ENCODE results near the gene FAM83C.

FAM83C gene

GRCh38 chr20:35298264-35298663, 6.0 kb upstream of the FAM83C start:
- Histone ChIP-seq H3K9me3 (ENCODE audit: control insufficient read depth in 1 of 2, low read length in 2 of 2) (no peaks in the 10 kb centered on the region), H3K9ac (ENCODE audit: low read depth in 1 of 2, low read length in 2 of 2) (no peak overlapping the region), H3K4me1 (ENCODE audit: control insufficient read depth in 1 of 2, insufficient read depth in 2 of 2, low read length in 2 of 2) (no peaks in the 10 kb centered on the region), H3K27me3 (ENCODE audit: control insufficient read depth in 1 of 2, insufficient read depth in 2 of 2, low read length in 2 of 2) (peaks cover 0 to 2% of the 10 kb centered on the region in 2 donors), H3K36me3 (ENCODE audit: control insufficient read depth in 1 of 2, insufficient read depth in 2 of 2, low read length in 2 of 2) (peaks cover 0 to 2% of the 10 kb centered on the region in 2 donors), H3K4me3 (ENCODE audit: low read depth in 1 of 2, low read length in 2 of 2) (no peak overlapping the region), H3K27ac (ENCODE audit: low read depth, low read length) (no peak overlapping the region)

DNA sequence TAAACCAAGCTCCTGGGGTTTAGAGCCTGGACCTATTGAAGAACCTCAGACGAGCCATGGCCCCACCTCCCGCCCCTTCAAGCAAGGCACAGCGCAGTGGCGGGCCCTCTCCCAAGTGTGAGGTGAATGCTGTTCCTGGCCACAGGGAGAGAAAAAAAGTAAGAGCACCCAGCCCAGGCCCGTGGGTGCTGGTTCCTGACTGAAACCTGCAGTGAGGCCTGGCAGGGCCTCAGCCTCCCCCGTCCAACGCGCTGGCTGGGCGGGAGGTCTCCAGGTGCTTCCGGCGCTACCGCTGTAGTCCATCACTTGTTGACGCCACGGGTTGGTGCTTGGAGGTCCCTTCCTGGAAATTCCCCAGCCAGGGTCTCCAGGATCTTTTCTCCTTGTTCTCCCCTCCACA, 5.5 kb upstream of the FAM83C start:
- H3K4me3 ChIP-seq (ENCODE audit: low read depth in 1 of 2, low read length in 2 of 2) = no peak overlapping the region
- no peak overlapping the region for H3K9ac ChIP-seq (ENCODE audit: low read depth in 1 of 2, low read length in 2 of 2)
- no peaks in the 10 kb centered on the region for H3K4me1 ChIP-seq (ENCODE audit: control insufficient read depth in 1 of 2, insufficient read depth in 2 of 2, low read length in 2 of 2)
- H3K27ac ChIP-seq (ENCODE audit: low read depth, low read length) = no peak overlapping the region
- peaks cover 0 to 2% of the 10 kb centered on the region in 2 donors for H3K27me3 ChIP-seq (ENCODE audit: control insufficient read depth in 1 of 2, insufficient read depth in 2 of 2, low read length in 2 of 2)
- no peaks in the 10 kb centered on the region for H3K36me3 ChIP-seq (ENCODE audit: control insufficient read depth in 1 of 2, insufficient read depth in 2 of 2, low read length in 2 of 2)
- no peaks in the 10 kb centered on the region for H3K9me3 ChIP-seq (ENCODE audit: control insufficient read depth in 1 of 2, low read length in 2 of 2)

DNA sequence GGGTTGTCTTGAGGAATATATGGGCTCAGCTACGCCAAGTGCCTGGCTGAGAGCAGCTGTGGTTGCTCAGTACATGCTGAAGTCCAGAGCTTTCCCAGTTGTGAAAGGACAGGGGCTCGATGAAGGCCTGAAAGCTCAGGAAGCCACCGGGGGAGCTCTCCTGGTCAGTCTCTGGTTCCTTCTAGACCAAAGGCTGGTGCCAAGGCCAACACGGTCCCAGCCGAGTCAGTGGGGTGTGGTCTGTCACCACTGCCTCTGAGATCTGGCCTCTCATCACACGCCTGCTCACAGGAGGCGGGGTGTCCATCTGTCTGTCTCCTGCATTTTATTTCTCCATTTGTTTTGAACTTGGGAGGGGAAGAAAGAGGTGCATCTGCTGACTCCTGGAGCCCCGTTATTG, 4.9 kb upstream of the FAM83C start:
- Histone ChIP-seq H3K9me3 (ENCODE audit: control insufficient read depth in 1 of 2, low read length in 2 of 2) (no peaks in the 10 kb centered on the region), H3K27me3 (ENCODE audit: control insufficient read depth in 1 of 2, insufficient read depth in 2 of 2, low read length in 2 of 2) (peaks cover 0 to 2% of the 10 kb centered on the region in 2 donors), H3K9ac (ENCODE audit: low read depth in 1 of 2, low read length in 2 of 2) (no peak overlapping the region), H3K36me3 (ENCODE audit: control insufficient read depth in 1 of 2, insufficient read depth in 2 of 2, low read length in 2 of 2) (no peaks in the 10 kb centered on the region), H3K4me3 (ENCODE audit: low read depth in 1 of 2, low read length in 2 of 2) (no peak overlapping the region), H3K4me1 (ENCODE audit: control insufficient read depth in 1 of 2, insufficient read depth in 2 of 2, low read length in 2 of 2) (no peaks in the 10 kb centered on the region), H3K27ac (ENCODE audit: low read depth, low read length) (no peak overlapping the region)

DNA sequence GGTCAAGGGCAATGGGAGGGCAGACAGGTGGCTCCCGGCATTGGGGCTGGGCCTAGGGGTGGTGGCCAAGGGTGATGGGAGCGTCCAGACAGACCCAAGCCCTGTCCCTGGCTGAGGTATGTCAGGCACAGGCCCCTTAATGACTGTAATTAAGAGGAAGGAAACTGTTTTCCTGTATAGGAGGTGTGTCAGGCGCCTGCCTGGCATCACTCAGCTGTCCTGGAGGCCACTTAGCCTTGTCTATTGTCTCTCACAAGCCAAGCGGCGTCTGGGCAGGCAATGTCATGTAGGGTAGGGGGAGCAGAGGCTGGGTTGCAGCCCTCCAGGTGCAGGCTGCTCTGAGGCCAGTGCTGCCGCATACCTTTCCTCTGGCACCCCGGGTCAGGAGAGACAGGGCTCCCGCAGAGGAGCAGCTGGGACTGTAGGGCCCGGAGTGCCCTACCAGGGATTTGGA, 3.9 kb upstream of the FAM83C start:
- H3K27ac ChIP-seq (ENCODE audit: low read depth, low read length) = no peak overlapping the region

GRCh38 chr20:35295674-35296073, 3.4 kb upstream of the FAM83C start:
- no peaks in the 10 kb centered on the region for H3K4me1 ChIP-seq (ENCODE audit: control insufficient read depth in 1 of 2, insufficient read depth in 2 of 2, low read length in 2 of 2)
- no peak overlapping the region for H3K9ac ChIP-seq (ENCODE audit: low read depth in 1 of 2, low read length in 2 of 2)
- H3K36me3 ChIP-seq (ENCODE audit: control insufficient read depth in 1 of 2, insufficient read depth in 2 of 2, low read length in 2 of 2) = no peaks in the 10 kb centered on the region
- peaks cover 0 to 2% of the 10 kb centered on the region in 2 donors for H3K27me3 ChIP-seq (ENCODE audit: control insufficient read depth in 1 of 2, insufficient read depth in 2 of 2, low read length in 2 of 2)
- no peak overlapping the region for H3K4me3 ChIP-seq (ENCODE audit: low read depth in 1 of 2, low read length in 2 of 2)
- H3K27ac ChIP-seq (ENCODE audit: low read depth, low read length) = no peak overlapping the region
- no peaks in the 10 kb centered on the region for H3K9me3 ChIP-seq (ENCODE audit: control insufficient read depth in 1 of 2, low read length in 2 of 2)

More for the DNA sequence above, 3.9 kb upstream of the FAM83C start:
- Histone ChIP-seq H3K9ac (ENCODE audit: low read depth in 1 of 2, low read length in 2 of 2) (no peak overlapping the region), H3K9me3 (ENCODE audit: control insufficient read depth in 1 of 2, low read length in 2 of 2) (no peaks in the 10 kb centered on the region), H3K27me3 (ENCODE audit: control insufficient read depth in 1 of 2, insufficient read depth in 2 of 2, low read length in 2 of 2) (peaks cover 0 to 2% of the 10 kb centered on the region in 2 donors), H3K36me3 (ENCODE audit: control insufficient read depth in 1 of 2, insufficient read depth in 2 of 2, low read length in 2 of 2) (no peaks in the 10 kb centered on the region), H3K4me3 (ENCODE audit: low read depth in 1 of 2, low read length in 2 of 2) (no peak overlapping the region), H3K4me1 (ENCODE audit: control insufficient read depth in 1 of 2, insufficient read depth in 2 of 2, low read length in 2 of 2) (no peaks in the 10 kb centered on the region)

DNA sequence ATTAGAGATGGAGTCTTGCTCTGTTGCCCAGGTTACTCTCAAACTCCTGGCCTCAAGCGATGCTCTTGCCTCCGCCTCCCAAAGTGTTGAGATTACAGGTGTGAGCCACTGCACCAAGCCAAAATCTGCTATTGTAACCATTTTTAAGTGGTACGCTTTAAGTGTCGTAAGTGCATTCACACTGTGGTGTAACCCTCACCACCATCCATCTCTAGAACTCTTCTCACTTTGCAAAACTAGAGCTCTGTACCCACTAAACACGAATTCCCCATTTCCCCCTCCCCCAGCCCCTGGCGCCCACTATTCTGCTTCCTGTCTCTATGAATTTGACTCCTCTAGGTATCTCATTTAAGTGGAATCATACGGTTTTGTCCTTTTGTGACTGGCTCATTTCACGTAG, 2.8 kb upstream of the FAM83C start:
- no peaks in the 10 kb centered on the region for H3K9me3 ChIP-seq (ENCODE audit: control insufficient read depth in 1 of 2, low read length in 2 of 2)
- no peaks in the 10 kb centered on the region for H3K36me3 ChIP-seq (ENCODE audit: control insufficient read depth in 1 of 2, insufficient read depth in 2 of 2, low read length in 2 of 2)
- H3K4me3 ChIP-seq (ENCODE audit: low read depth in 1 of 2, low read length in 2 of 2) = no peak overlapping the region
- H3K27ac ChIP-seq (ENCODE audit: low read depth, low read length) = no peak overlapping the region
- H3K9ac ChIP-seq (ENCODE audit: low read depth in 1 of 2, low read length in 2 of 2) = no peak overlapping the region
- H3K4me1 ChIP-seq (ENCODE audit: control insufficient read depth in 1 of 2, insufficient read depth in 2 of 2, low read length in 2 of 2) = no peaks in the 10 kb centered on the region
- H3K27me3 ChIP-seq (ENCODE audit: control insufficient read depth in 1 of 2, insufficient read depth in 2 of 2, low read length in 2 of 2) = peaks cover 0 to 2% of the 10 kb centered on the region in 2 donors

DNA sequence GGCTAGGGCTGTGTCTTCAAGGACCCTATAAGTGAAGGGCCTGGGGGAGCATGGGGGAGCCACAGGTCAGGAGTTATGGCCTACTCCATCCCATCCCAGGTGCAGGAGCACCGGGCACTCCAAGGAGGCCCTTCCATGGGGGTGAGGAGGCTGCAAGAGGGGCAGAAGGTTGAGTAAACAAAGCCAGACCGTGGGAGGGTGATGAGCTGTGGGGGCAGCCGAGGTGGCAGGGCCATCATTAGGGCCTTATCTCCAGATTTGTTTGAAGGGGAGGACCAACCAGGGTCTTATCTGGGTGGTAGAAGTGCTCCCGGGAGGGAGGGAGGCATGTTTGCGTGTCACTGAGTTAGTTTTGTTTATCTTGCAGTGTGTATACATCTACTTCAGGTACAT, 2.1 kb upstream of the FAM83C start:
- Histone ChIP-seq H3K4me3 (ENCODE audit: low read depth in 1 of 2, low read length in 2 of 2) (no peak overlapping the region), H3K9me3 (ENCODE audit: control insufficient read depth in 1 of 2, low read length in 2 of 2) (no peaks in the 10 kb centered on the region), H3K4me1 (ENCODE audit: control insufficient read depth in 1 of 2, insufficient read depth in 2 of 2, low read length in 2 of 2) (no peaks in the 10 kb centered on the region), H3K27me3 (ENCODE audit: control insufficient read depth in 1 of 2, insufficient read depth in 2 of 2, low read length in 2 of 2) (peaks cover 0 to 2% of the 10 kb centered on the region in 2 donors), H3K27ac (ENCODE audit: low read depth, low read length) (no peak overlapping the region), H3K9ac (ENCODE audit: low read depth in 1 of 2, low read length in 2 of 2) (no peak overlapping the region), H3K36me3 (ENCODE audit: control insufficient read depth in 1 of 2, insufficient read depth in 2 of 2, low read length in 2 of 2) (no peaks in the 10 kb centered on the region)

GRCh38 chr20:35293303-35294292, 1.4 kb upstream of the FAM83C start:
- Histone ChIP-seq H3K27ac (ENCODE audit: low read depth, low read length) (no peak overlapping the region), H3K4me1 (ENCODE audit: control insufficient read depth in 1 of 2, insufficient read depth in 2 of 2, low read length in 2 of 2) (no peaks in the 10 kb centered on the region), H3K27me3 (ENCODE audit: control insufficient read depth in 1 of 2, insufficient read depth in 2 of 2, low read length in 2 of 2) (peaks cover 0 to 2% of the 10 kb centered on the region in 2 donors), H3K36me3 (ENCODE audit: control insufficient read depth in 1 of 2, insufficient read depth in 2 of 2, low read length in 2 of 2) (no peaks in the 10 kb centered on the region), H3K4me3 (ENCODE audit: low read depth in 1 of 2, low read length in 2 of 2) (no peak overlapping the region), H3K9me3 (ENCODE audit: control insufficient read depth in 1 of 2, low read length in 2 of 2) (no peaks in the 10 kb centered on the region), H3K9ac (ENCODE audit: low read depth in 1 of 2, low read length in 2 of 2) (no peak overlapping the region)

GRCh38 chr20:35292504-35293285, 470 bp upstream of the FAM83C start:
- Histone ChIP-seq H3K36me3 (ENCODE audit: control insufficient read depth in 1 of 2, insufficient read depth in 2 of 2, low read length in 2 of 2) (no peaks in the 10 kb centered on the region), H3K9ac (ENCODE audit: low read depth in 1 of 2, low read length in 2 of 2) (no peak overlapping the region), H3K27ac (ENCODE audit: low read depth, low read length) (no peak overlapping the region), H3K27me3 (ENCODE audit: control insufficient read depth in 1 of 2, insufficient read depth in 2 of 2, low read length in 2 of 2) (peaks cover 0 to 2% of the 10 kb centered on the region in 2 donors), H3K4me1 (ENCODE audit: control insufficient read depth in 1 of 2, insufficient read depth in 2 of 2, low read length in 2 of 2) (no peaks in the 10 kb centered on the region), H3K9me3 (ENCODE audit: control insufficient read depth in 1 of 2, low read length in 2 of 2) (no peaks in the 10 kb centered on the region), H3K4me3 (ENCODE audit: low read depth in 1 of 2, low read length in 2 of 2) (no peak overlapping the region)

DNA sequence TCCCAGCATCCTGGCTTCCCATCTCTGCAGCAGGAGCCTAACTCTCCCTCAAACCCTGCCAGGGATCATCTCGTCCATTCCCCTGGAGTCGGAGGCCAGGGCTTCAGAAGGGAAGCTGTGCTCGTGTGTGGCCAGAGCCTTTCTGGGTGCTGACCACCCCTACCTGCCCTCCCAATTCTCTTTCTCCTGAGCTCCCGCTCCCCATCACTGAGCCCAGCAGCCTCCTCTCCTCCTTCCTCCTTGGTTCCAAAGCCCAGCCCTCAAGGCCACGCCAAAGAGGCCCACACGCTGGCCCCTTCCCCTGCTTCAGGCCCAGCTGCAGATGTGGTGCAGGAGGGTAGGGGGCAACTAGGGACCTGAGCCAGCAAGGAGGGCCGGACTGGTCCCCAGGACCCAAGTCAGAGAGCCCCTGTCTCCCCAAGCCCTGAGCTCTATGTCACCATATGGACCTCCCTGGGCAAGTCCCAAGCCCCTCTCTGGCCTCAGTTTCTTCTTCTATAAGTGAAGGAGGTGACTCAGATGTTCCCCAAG, 1.3 kb downstream of the FAM83C start:
- Histone ChIP-seq H3K27me3 (ENCODE audit: control insufficient read depth in 1 of 2, insufficient read depth in 2 of 2, low read length in 2 of 2) (no peaks in the 10 kb centered on the region), H3K27ac (ENCODE audit: low read depth, low read length) (no peak overlapping the region), H3K36me3 (ENCODE audit: control insufficient read depth in 1 of 2, insufficient read depth in 2 of 2, low read length in 2 of 2) (no peaks in the 10 kb centered on the region), H3K4me3 (ENCODE audit: low read depth in 1 of 2, low read length in 2 of 2) (no peak overlapping the region), H3K9ac (ENCODE audit: low read depth in 1 of 2, low read length in 2 of 2) (no peak overlapping the region), H3K4me1 (ENCODE audit: control insufficient read depth in 1 of 2, insufficient read depth in 2 of 2, low read length in 2 of 2) (peaks cover 6 to 8% of the 10 kb centered on the region in 2 donors), H3K9me3 (ENCODE audit: control insufficient read depth in 1 of 2, low read length in 2 of 2) (no peaks in the 10 kb centered on the region)
